Thoracic aorta (tissue), 2 donors: ENCODE measurements around the gene CFAP100. TPM values are rescaled to one million over a fixed set of nuclear protein-coding genes. Genes with fewer than 3 reads are reported as not detected.

Experiments
- ATAC-seq: fragments of 150-250 bp; one replicate; pipeline ENCODE4 v1.8.0; 2017; ENCODE audit warnings: low read depth; ENCODE audit not compliant: insufficient number of reproducible peaks, low FRiP score
- DNase-seq: peaks from one replicate; pipeline ENCODE4 v3.0.0-alpha.2; 2020; ENCODE audit warnings: low spot score
- H3K27ac ChIP-seq, 2 donors: fragments of 200-600 bp; sonication (generic); 1 replicate in 1 of 2; 2 replicates in 1 of 2; pipeline ENCODE4 v1.5.1; 2016; ENCODE audit warnings: mild to moderate bottlenecking in 2 of 2, moderate library complexity in 2 of 2
- H3K27me3 ChIP-seq: fragments of 200-600 bp; sonication (generic); replicated peaks from 2 replicates; pipeline ENCODE4 v1.6.0; 2016; ENCODE audit warnings: mild to moderate bottlenecking; ENCODE audit not compliant: insufficient read depth
- H3K36me3 ChIP-seq: fragments of 200-600 bp; sonication (generic); one replicate; pipeline ENCODE4 v1.5.1; 2016
- H3K4me1 ChIP-seq, 2 donors: fragments of 200-600 bp; sonication (generic); 1 replicate in 1 of 2; 2 replicates in 1 of 2; pipeline versions ENCODE4 v1.5.1 to v1.6.0; 2016; ENCODE audit warnings: low read depth in 2 of 2, mild to moderate bottlenecking in 1 of 2; ENCODE audit not compliant: control insufficient read depth in 1 of 2
- H3K4me3 ChIP-seq: fragments of 200-600 bp; sonication (generic); 2 replicates; pipeline ENCODE4 v1.5.1; 2016; ENCODE audit warnings: mild to moderate bottlenecking
- H3K9me3 ChIP-seq: fragments of 200-600 bp; sonication (generic); 2 replicates; pipeline ENCODE4 v1.5.1; 2016
- total RNA-seq, 2 donors: library from RNA; depleted of rRNA; stranded (reverse); fragments of >200 nt; gene quantifications; one replicate each; pipeline versions ENCODE4 v1.1.0 to v1.2.3, GENCODE V29; 2016
- TF ChIP-seq, protein P1 (sequence below): fragments of 200-600 bp; sonication (generic); IDR thresholded peaks from one replicate; pipeline ENCODE4 v1.5.1; 2019; ENCODE audit warnings: antibody characterized with exemption

Gene CFAP100
- total RNA-seq, 2 donors from 2014 or later: not detected

DNA sequence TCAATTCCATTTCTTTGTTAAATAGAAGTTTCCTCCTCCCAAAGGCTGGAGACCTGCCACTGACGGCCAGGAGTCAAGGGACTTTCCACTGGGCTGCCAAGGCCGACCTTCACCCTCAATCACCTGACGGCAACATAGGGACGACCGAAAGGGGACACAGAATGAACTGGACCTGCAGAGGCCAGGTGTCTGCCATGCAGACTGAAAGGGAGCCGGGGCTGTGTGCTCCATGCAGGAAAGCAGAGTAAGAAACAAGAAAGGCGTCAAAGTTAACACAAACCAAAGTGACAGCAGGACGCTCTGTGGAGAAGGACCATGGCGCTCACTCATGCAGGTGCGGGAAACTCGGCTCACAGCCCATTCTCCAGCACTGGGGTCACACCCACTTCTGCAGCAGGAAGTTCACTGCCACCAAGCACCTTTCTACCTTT, 54.9 kb downstream of the CFAP100 start:
- DNase-seq (no peak), ATAC-seq (no peak)
- TF ChIP-seq, protein P1, sequence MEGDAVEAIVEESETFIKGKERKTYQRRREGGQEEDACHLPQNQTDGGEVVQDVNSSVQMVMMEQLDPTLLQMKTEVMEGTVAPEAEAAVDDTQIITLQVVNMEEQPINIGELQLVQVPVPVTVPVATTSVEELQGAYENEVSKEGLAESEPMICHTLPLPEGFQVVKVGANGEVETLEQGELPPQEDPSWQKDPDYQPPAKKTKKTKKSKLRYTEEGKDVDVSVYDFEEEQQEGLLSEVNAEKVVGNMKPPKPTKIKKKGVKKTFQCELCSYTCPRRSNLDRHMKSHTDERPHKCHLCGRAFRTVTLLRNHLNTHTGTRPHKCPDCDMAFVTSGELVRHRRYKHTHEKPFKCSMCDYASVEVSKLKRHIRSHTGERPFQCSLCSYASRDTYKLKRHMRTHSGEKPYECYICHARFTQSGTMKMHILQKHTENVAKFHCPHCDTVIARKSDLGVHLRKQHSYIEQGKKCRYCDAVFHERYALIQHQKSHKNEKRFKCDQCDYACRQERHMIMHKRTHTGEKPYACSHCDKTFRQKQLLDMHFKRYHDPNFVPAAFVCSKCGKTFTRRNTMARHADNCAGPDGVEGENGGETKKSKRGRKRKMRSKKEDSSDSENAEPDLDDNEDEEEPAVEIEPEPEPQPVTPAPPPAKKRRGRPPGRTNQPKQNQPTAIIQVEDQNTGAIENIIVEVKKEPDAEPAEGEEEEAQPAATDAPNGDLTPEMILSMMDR: no peak
- Histone ChIP-seq H3K36me3 (peaks cover 26% of the 10 kb centered on the region), H3K9me3 (no peaks in the 10 kb centered on the region), H3K4me1 (no peaks in the 10 kb centered on the region), H3K4me3 (no peak overlapping the region), H3K27me3 (no peaks in the 10 kb centered on the region), H3K27ac (no peak overlapping the region)

DNA sequence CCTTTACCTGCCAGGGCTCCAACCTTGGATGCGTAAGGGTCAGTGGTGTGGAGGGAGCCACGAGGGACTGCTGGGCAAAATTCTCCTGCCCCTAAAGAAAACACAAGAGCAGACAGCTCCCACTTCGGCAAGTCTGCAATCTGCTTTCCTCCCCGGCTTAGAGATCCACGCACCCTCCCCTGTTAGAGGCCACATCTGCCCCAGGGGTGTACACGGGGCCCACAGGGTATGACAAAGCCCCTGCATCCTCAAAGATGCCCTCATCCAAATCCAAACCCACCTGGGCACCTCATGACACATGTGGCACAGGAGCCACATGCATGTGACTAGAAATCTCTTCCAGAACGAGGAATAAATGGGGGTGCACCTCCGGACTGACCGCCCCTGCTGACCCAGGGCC, 55.5 kb downstream of the CFAP100 start:
- Histone ChIP-seq H3K36me3 (peaks cover 26% of the 10 kb centered on the region), H3K27me3 (no peaks in the 10 kb centered on the region), H3K27ac (no peak overlapping the region), H3K4me1 (no peaks in the 10 kb centered on the region), H3K4me3 (no peak overlapping the region), H3K9me3 (no peaks in the 10 kb centered on the region)
- ATAC-seq: no peak
- no peak for DNase-seq
- TF ChIP-seq, protein P1: no peak

DNA sequence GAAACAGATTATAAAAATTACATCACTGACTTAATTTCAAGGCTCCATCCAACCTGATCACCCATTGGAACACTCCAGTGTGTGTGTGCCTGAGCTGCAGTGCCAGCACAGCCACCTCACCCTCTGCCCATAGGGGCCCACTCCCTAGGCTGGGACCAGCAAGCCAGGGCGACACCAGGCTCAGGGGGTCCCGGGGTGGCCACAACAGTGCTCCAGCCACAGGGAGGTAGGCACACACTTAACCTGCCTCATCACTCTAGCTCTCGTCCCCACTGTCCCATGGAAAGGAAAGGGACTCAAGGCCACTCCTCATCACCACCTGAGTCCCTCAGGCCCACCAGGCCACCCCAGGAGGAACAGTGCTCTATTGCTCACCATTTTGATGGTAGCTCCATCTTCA, 56.0 kb downstream of the CFAP100 start:
- H3K9me3 ChIP-seq: no peaks in the 10 kb centered on the region
- ATAC-seq (no peak), DNase-seq (no peak)
- TF ChIP-seq, protein P1: no peak
- no peak overlapping the region for H3K4me3 ChIP-seq
- H3K4me1 ChIP-seq: no peaks in the 10 kb centered on the region
- peaks cover 26% of the 10 kb centered on the region for H3K36me3 ChIP-seq
- H3K27ac ChIP-seq: no peak overlapping the region
- H3K27me3 ChIP-seq: no peaks in the 10 kb centered on the region

DNA sequence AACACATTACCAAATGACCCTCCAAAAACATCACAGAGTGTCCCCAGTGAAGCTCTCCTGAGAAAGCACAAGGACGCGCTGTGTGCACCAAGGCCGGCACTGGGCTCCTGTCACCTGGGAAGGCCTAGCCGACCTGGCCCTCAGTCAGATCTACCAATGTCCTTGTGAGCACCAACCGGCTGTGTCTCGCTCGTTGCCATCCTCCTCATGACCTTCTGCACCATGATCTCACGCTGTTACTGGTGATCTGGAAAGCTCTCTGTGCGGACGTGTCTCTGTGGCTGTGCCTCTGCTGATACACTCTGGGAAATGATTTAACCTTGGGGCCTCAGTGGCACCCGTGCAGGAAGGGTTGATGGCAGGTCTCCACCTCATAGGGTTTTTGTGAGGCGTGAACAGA, 56.8 kb downstream of the CFAP100 start:
- Histone ChIP-seq H3K36me3 (peaks cover 29% of the 10 kb centered on the region), H3K4me3 (no peak overlapping the region), H3K27me3 (no peaks in the 10 kb centered on the region), H3K27ac (no peak overlapping the region), H3K4me1 (no peaks in the 10 kb centered on the region), H3K9me3 (no peaks in the 10 kb centered on the region)
- no peak for ATAC-seq
- DNase-seq: no peak
- TF ChIP-seq, protein P1: no peak

DNA sequence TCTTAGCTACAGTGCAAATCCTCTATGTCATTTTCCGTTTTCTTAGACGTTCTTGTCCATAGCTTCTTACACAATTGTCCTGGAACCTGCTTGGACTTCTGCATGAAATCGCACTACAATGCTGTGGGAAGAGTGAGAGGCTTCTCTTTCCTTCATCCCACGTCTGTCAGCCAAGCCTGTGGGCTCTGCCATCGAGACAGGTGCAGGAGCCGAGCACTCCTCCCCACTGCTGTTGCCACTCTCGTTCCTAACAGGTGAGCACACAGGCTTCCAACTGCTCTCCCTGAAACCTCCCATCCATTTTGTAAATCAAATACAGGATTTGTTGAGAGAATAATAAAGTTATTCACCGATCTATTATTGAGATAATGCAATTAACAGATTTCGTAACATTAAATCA, 57.5 kb downstream of the CFAP100 start:
- TF ChIP-seq, protein P1: no peak
- Histone ChIP-seq H3K4me3 (no peak overlapping the region), H3K36me3 (peaks cover 35% of the 10 kb centered on the region), H3K9me3 (no peaks in the 10 kb centered on the region), H3K27ac (no peak overlapping the region), H3K4me1 (no peaks in the 10 kb centered on the region), H3K27me3 (no peaks in the 10 kb centered on the region)
- DNase-seq: no peak
- no peak for ATAC-seq
